GM18909 (cell line): Measurements from ENCODE around the gene OR4E2.
"Not testable (repeated sequence)": the region's sequence is repeated elsewhere in the genome, so short reads cannot be mapped to it uniquely, and the experiment has no call there.

ENCODE experiments used
- ATAC-seq: cut with Tn5 transposase; IDR thresholded peaks from one replicate; pipeline ENCODE4 v1.9.1; 2021; ENCODE audit warnings: mild to moderate bottlenecking; ENCODE audit not compliant: unreplicated experiment, poor library complexity

Gene OR4E2

GRCh38 chr14:21686468-21686867 is 32.8 kb downstream of the OR4E2 start:
- ATAC-seq, result no peak

- ATAC-seq, result no peak
Measured at GRCh38 chr14:21694425-21694824, 40.8 kb downstream of the OR4E2 start.

DNA sequence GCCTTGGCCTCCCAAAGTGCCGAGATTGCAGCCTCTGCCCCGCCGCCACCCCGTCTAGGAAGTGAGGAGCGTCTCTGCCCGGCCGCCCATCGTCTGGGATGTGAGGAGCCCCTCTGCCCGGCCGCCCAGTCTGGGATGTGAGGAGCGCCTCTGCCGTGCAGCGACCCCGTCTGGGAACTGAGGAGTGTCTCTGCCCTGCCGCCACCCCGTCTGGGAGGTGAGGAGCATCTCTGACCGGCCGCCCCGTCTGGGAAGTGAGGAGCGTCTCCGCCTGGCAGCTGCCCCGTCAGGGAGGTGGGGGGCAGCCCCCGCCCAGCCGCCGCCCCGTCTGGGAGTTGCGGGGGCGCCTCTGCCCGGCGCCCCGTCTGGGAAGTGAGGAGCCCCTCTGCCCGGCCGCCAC is 44.0 kb downstream of the OR4E2 start:
- not testable (repeated sequence) for ATAC-seq

DNA sequence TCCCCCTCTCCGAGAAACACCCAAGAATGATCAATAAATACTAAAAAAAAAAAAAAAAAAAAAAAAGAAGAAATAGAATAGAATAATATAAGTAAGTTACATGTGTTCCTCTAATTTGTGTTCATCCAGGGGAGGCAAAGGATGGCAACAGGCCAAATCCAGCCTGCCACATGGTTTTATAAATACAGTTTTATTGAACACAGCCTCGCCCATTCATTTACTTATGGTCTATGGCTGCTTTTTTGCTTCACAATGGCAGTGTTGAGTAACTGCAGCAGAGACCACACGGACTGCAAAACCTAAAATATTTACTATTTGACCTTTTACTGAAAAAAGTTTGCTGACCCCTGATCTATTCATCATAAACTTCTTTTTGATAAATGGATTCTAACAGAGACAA is 44.9 kb downstream of the OR4E2 start:
- ATAC-seq, result not testable (repeated sequence)

DNA sequence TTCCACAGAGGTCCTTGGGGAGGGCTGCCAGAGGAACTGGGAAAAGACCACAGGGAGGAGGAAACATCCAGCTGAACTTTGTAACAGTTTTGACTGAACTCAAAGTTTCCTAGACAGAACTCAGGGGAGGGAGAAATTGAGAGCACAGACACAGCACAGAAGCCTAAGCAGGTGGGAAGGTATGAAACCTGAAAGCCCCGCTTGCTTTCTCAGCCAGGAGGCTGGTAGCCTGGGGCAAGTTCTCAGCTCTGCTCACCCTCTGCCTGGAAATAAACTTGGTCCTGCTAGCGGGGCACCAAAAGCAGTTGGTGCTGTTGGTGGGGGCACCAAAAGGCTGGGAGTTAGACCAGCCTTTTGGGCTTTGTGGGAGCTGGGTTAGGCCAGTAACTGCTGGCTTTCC is 45.9 kb downstream of the OR4E2 start:
- ATAC-seq, result no peak

- ATAC-seq, result no peak
Measured at GRCh38 chr14:21702316-21702715, 48.7 kb downstream of the OR4E2 start.

- ATAC-seq, result no peak
Measured at GRCh38 chr14:21703357-21704326, 50.0 kb downstream of the OR4E2 start.

- no peak for ATAC-seq
Measured at GRCh38 chr14:21704338-21704737, 50.7 kb downstream of the OR4E2 start.

GRCh38 chr14:21711360-21711961 is 57.8 kb downstream of the OR4E2 start:
- ATAC-seq, result no peak

- no peak for ATAC-seq
Measured at GRCh38 chr14:21712036-21712435, 58.4 kb downstream of the OR4E2 start.

GRCh38 chr14:21714318-21714929 is 60.8 kb downstream of the OR4E2 start:
- ATAC-seq, result no peak
